Measurements from ENCODE around the gene CUL7. TPM values are rescaled to one million over a fixed set of nuclear protein-coding genes. Genes with fewer than 3 reads are reported as not detected.
A peak's percentile ranks its signal among the peaks of the same experiment; 100 is the strongest.

Gene CUL7
- total RNA-seq, 1 experiment from 2014 or later: 20.8 TPM

GRCh38 chr6:43076464-43077332 lies 23.0 kb upstream of the CUL7 start:
- Mint-ChIP-seq H3K4me1 (peaks cover 35% of the 10 kb centered on the region), H3K27ac (no peak overlapping the region), H3K9me3 (no peaks in the 10 kb centered on the region), H3K36me3 (no peaks in the 10 kb centered on the region), H3K4me3 (peak overlapping the region; percentile 84), H3K27me3 (ENCODE audit: low read depth) (no peaks in the 10 kb centered on the region; the same call in 1 of the 2 replicates)
- DNase-seq (ENCODE audit: low spot score): peak; percentile 76
- POLR2A ChIA-PET: interaction anchor here (0.6 to 2.6 kb wide), 18 partner anchors 12 to 210 kb away, joined by 3 to 10 read pairs (median 4); partner anchors contain the start of genes CNPY3, CUL9, KLC4 and KLHDC3
- peak; percentile 36 for ATAC-seq
- CTCF ChIA-PET: interaction anchor here (0.5 to 3.2 kb wide), 25 partner anchors 12 to 232 kb away, joined by 3 to 50 read pairs (median 4); partner anchors contain the start of genes CNPY3, CRIP3, CUL7 and DNPH1
- 0 out of 2 replicates have a peak, but pooled peaks have one; percentile 13 for TF ChIP-seq TP53 (CRISPR knock-in tag; IDR thresholded peaks at IDR 0.05)
- 0 out of 2 replicates have a peak, but pooled peaks have one; percentile 39 for TF ChIP-seq TCF7 (CRISPR knock-in tag; IDR thresholded peaks at IDR 0.05; ENCODE audit: low read depth)
- TF ChIP-seq ARID4B (CRISPR knock-in tag; IDR thresholded peaks at IDR 0.05; ENCODE audit: borderline replicate concordance): peak; percentile 81
- 0 out of 2 replicates have a peak, but pooled peaks have one; percentile 39 for TF ChIP-seq HMGXB4 (CRISPR knock-in tag; IDR thresholded peaks at IDR 0.05)
- TF ChIP-seq TEAD4 (CRISPR knock-in tag; IDR thresholded peaks at IDR 0.05): 0 out of 2 replicates have a peak, but pooled peaks have one; percentile 26
- TF ChIP-seq SMAD3 (CRISPR knock-in tag; IDR thresholded peaks at IDR 0.05; ENCODE audit: borderline replicate concordance): no peak; the same call in 1 of the 2 replicates
- no peak for TF ChIP-seq ZNF219 (CRISPR knock-in tag; IDR thresholded peaks at IDR 0.05; ENCODE audit: borderline replicate concordance)
- TF ChIP-seq MXD4 (CRISPR knock-in tag; IDR thresholded peaks at IDR 0.05; ENCODE audit: borderline replicate concordance): no peak
- peak; percentile 99 for TF ChIP-seq PRDM15 (CRISPR knock-in tag; IDR thresholded peaks at IDR 0.05)
- no peak for TF ChIP-seq AFF4 (CRISPR knock-in tag; IDR thresholded peaks at IDR 0.05; ENCODE audit: borderline replicate concordance)
- 0 out of 2 replicates have a peak, but pooled peaks have one; percentile 17 for TF ChIP-seq USF2 (CRISPR knock-in tag; IDR thresholded peaks at IDR 0.05)
- no peak for TF ChIP-seq HMGA2 (CRISPR knock-in tag; IDR thresholded peaks at IDR 0.05)
- TF ChIP-seq ZBTB21 (CRISPR knock-in tag; IDR thresholded peaks at IDR 0.05; ENCODE audit: borderline replicate concordance): no peak
- TF ChIP-seq GABPB1 (CRISPR knock-in tag; IDR thresholded peaks at IDR 0.05): peak; percentile 22; the same call in 1 of the 2 replicates
- TF ChIP-seq ZBTB43 (CRISPR knock-in tag; IDR thresholded peaks at IDR 0.05): peak; percentile 63; the same call in 1 of the 2 replicates
- TF ChIP-seq SP1 (CRISPR knock-in tag; conservative IDR thresholded peaks at IDR 0.05): peak; percentile 49
- TF ChIP-seq FOXK1 (CRISPR knock-in tag; IDR thresholded peaks at IDR 0.05): 0 out of 2 replicates have a peak, but pooled peaks have one; percentile 32
